HG02642 (cell line): ENCODE data around the gene CCK.
A peak's percentile ranks its signal among the peaks of the same experiment; 100 is the strongest.

ENCODE experiments used
- ATAC-seq: cut with Tn5 transposase; IDR thresholded peaks from one replicate; pipeline ENCODE4 v1.9.1; 2021; ENCODE audit warnings: mild to moderate bottlenecking; ENCODE audit not compliant: unreplicated experiment, poor library complexity

The CCK gene

DNA sequence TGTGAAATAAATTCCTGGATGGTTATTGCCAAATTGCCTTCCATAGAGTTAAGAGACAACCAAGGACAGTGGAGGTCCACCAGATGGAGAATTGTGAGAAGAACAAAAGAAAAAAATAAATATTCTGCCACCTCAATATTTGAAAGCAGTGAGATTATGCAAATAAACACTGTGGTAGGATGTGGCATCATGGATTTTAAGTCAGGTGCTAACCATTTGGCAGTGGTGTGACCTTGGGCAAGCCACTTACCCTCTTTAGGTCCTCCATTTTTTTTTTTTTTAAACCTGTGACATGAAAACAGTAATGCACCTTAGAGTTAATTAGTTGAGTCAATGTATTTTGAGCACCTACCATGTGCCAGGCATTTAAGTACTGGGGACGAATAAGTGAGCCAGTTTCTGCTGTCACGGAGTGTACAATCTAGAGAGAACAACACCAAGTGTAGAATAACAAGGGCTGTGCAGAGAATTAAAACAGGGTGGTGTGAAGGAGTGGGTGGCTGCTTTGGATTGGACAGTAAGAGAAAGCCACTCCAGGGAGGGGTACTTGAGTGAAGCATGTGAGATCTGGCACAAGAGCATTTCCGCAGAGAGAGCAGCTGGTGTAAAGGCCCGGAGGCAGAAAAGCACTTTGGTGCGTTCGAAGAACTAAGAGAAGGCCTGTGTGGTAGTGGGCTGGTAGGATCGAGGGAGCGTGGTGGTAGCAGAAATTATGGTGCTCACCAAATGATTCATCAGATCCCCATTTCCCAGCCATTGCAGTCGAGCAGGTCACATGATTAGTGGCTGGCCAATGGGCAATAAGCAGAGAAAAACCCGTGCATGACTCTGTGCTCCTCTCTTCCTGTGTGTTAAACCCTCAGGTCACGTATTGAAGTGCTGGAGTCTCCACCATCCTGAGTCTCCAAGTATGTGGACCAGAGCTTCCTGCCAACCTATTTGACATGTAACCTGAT is 39.2 kb downstream of the CCK start:
- no peak for ATAC-seq

DNA sequence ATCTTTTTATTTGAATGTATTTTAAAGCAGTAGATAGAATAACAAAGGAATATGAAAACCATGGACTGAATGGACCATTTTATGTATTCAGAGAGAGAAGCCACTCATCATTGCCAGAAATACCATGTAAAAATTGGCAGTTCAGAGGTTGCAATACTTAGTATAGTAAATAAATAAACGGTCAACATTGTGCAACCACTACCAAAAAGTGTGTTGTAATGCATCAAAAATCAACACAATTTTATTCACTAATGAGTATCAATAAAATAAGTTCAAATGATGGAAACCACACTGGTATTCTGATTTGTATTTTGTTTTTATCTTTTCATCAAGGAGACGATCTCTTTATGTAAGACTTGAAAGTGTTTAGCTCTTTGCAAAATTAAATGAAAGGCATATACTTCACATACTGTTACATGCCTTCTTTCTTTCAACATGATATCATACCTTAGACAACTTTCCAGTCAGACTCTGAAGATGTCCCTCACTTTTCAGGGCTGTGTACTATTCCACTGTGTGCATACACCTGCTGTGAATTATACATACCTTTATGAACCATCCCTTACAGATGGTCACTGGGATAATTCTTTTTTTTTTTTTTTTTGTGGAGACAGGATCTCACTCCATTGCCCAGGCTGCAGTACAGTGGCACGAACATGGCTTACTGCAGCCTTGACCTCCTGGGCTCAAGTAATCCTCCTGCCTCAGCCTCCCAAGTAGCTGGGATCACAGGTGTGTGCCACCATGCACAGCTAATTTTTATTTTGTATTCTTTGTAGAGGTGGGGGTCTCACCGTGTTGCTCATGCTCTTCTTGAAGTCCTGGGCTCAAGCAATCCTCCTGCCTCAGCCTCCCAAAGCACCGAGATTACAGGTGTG is 40.3 kb downstream of the CCK start:
- no peak for ATAC-seq

DNA sequence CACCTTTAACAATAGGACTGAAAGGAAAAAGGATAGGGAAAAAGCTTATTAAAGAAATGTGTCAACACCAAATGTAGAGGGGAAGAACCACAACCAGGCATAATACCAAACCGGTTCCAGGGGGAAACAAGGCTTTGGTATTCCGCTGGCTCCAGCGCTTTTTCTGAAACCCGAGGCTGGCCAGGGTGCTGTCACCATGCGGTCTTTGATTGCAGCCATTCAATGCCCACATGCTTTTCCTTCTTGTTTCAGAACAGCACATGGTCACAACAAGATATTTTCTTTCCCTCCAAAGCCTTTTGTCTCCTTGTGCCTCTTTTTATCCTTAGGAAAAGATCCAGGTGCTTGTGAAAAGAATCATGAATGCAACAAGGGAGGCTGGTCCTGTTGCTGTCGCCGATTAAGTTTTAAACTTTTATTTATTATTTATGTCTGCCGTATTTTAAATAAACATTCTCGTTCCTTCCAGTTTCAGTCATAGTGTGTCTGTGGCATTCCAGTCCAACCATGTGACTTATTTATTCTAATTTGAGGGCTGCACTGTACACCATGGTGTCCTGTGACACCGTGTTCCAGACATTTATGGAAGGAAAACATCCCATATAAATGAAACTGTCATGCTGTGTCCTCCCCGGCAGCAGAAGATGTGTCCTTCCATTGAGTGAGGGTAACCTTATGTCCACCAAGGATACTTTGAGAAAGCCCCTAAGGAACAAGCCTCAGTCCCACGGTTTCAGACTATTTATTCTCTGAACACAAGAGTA is 41.1 kb downstream of the CCK start:
- ATAC-seq = no peak

DNA sequence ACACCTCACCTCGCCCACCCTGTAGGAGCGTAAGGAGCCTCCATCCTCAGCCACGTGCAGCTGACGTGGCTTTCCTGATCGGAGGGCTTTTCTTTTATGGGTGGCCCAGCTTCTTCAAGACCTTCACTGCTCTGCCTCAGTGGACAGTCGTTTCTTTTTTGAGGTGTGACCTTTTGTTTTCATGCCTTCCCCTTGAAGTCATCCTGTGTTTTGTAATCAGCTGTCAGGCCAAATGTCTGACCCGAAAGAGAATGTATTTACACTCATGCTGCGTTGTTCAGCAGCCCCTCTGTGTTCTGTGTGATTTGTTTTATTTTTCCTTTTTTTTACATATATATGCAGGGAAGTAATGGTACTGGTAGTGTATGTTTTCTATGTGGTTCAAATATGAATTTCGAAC is 41.8 kb downstream of the CCK start:
- no peak for ATAC-seq

DNA sequence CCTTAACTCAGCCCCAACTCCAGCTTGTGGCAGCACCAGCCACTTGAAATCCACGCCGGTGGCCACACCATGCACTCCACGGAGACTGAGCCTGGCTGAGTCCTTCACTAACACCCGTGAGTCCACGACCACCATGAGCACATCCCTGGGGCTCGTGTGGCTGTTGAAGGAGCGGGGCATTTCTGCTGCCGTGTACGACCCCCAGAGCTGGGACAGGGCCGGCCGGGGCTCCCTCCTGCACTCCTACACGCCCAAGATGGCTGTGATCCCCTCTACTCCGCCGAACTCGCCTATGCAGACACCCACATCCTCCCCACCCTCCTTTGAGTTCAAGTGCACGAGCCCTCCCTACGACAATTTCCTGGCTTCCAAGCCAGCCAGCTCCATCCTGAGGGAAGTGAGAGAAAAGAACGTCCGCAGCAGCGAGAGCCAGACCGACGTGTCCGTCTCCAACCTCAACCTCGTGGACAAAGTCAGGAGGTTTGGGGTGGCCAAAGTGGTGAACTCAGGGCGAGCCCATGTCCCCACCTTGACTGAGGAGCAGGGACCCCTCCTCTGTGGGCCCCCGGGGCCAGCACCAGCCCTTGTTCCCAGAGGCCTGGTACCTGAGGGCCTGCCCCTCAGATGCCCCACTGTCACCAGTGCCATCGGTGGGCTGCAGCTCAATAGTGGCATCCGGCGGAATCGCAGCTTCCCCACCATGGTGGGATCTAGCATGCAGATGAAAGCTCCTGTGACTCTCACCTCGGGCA is 42.9 kb downstream of the CCK start:
- no peak for ATAC-seq

DNA sequence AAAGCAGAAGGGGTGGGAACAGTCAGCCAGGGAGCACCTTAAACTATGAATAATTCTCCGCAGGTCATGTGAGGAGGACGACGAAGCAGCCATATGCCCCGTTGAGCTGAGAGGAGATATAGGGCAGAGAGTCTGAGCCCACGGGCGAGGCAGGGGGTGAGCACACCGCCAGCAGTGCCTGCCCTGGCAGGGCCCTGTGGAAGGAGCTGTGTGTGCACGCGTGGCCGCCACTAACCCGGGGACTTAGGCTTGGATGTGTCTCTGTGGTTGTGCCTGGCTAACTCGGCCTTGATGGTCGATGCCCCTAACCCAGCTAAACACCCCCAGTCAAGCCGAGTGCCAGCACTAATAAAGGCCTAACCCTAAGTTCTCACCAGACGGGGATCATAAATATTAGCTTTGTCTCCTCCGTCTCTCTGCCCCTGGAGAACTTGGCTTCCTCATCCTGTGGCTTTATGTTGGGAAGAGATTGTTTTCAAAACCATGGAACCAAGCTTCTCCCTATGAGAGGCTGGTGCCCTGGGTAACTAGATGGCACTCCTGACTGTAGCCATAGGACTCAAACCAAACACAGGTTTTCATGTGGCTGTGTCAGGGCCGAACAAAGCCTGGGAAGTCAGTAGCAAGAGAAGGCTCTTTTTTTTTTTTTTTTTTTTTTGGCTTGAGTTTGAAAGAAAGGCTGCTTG is 45.4 kb downstream of the CCK start:
- no peak for ATAC-seq

DNA sequence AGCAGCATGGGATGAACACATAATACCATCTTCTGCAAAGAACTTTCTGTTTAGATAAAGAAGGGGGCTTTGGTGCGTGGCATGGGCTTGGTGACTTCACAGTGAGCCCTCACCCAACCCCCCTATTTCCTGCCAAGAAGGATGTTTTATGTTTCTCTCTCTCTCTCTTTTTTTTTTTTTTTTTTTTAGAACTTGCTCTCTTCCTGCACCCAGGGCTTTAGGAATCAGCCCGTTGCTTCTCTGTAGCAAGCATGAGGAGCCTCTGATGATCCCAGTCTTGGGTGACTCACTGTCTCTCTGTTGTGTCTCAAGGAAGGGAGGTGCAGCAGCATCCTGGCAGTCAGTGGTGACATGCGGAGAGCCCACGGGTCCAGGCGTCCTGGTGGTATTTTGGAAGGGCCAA is 49.1 kb downstream of the CCK start:
- no peak for ATAC-seq

DNA sequence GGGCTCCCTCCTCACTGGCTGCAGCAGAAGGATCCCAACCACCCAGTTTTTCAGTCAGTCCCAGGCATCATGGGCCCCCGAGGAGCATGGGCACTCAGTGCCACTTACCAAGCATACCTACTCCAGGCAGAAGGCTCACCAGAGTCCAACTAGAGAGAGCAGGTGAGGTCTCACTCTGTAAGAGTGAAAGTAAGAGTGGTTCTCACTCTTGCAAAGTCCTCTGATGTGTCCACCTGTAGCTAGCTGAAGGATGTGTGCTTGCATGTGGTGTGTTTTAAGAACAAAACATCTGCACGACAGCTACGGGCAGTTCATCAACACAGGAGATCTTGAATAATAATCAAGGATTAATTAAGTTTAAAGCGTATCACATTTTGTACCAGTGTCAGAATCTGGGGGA is 49.7 kb downstream of the CCK start:
- ATAC-seq = peak; percentile 69

DNA sequence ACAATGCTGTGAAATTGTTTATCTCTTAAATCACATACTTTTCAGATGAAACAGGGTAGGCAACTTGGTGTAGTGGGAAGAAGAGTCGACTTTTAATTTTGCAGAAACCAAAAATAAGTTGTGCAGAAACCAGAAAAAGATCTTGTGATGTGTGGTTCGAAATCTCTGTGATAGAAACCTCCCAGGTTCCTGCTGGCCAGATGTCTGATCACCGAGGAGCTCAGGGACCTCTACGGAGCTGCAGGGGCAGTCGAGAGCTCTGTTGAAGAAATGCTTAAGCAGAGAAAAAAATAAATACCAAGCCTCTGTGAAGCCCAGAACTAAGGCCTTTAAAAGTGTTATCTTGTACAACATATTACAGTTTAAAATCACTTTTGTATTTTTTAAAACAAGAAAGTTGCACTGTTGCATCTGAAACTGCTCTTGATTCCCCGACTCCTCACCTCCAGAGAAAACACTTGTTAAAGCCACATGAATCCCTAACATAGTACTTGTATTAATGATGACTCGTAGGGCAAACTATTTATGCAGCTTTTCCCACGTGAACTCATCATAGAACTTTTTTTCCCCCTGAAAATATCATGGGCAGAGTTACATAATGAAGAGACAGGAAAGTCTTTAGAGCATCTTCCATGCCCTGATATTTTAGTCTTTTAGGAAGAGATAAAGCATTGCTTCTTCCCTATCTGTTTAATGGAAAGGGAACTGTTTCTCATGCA is 51.3 kb downstream of the CCK start:
- no peak for ATAC-seq

DNA sequence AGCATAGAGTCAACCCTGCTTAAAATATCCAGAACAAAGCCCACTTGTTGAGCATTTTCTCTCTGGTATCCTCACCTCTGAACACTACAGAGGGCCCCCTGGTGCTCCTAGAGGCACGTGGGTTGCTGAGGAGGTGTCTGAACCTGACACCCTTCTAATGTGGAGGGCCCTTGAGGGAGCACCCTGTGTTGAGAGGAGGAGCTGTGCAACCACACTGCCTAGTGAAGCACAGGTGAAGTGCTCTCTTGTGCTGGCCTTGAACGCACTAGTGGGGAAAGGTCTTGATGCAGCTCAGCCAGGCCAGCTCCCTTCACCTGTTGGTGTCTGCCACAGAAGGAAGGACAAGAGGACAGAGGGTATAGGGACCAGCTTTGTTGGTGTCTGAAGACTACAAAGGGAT is 51.9 kb downstream of the CCK start:
- no peak for ATAC-seq

DNA sequence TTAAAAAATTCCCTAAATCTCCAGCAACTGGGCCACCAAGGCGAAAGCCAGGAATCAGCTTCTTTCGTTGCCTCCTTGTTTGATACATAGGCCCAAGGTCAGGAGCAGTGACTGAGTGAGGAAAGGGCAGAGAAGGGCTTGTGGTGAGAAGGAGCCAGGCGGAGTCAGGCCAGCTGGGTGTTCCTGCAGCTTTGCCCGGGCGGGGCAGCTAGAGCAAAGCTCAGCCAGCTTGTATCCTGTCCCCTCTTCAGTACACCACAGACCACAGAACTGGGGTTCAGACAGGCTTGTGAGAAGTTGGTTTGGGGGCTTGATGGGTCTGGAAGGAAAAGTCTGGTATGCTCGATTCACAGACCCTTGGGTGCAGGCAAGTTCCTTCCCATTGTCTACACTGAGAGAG is 52.6 kb downstream of the CCK start:
- ATAC-seq = no peak

DNA sequence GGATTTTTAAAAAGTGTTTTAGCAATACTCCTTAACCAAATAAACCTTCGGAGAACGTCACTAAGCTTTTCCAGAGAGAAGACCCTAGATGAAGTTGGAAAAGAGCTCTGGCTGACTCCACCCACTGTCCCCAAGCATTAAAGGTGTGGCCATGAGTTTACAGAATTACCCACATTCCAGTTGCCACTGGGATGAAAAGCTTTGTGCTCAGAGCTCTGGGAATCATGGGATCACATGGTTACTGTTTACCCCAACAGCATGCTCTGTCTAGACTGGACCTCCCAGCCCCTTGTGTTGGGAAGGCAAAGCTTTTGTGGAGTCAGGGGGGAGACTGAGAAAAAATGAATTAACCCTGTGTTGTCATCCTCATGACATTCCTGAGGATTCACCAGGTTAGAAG is 55.3 kb downstream of the CCK start:
- no peak for ATAC-seq

DNA sequence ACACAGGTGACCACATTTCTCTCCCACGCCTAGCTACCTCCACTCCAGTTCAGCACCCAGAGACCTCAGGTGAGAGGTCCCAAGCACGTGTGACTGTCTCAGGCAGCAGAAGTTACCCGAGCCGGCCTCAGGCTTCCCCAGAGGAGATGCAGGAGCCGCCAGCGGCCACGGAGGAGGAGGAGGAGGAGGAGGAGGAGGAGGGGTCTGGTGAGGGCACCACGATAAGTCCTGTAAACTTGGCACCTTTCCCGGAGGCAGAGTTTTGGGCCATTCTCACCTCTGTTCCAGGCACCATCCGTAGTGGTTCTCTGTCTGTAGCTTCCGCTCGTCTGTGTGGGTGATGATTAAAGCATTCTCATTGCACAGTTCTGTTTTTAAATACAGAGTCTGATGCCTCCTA is 56.1 kb downstream of the CCK start:
- no peak for ATAC-seq
